Body of pancreas (tissue), 4 donors: ENCODE data around the gene KIAA2012.

Experiments
- POLR2A ChIP-seq, 3 donors: fragments of 450-650 bp; IDR thresholded peaks; one replicate each; pipeline ENCODE4 v1.6.1; 2016; ENCODE audit warnings: antibody characterized with exemption in 3 of 3, mild to moderate bottlenecking in 2 of 3
- TF ChIP-seq, protein P1 (sequence below), 7 experiments: fragments of 450-650 bp in 4 of 7; fragments of 200-600 bp in 3 of 7; sonication (generic) in 3 of 7; IDR thresholded peaks; one replicate each; pipeline ENCODE4 v1.5.1; 2016 to 2019; ENCODE audit warnings: antibody characterized with exemption in 7 of 7

DNA sequence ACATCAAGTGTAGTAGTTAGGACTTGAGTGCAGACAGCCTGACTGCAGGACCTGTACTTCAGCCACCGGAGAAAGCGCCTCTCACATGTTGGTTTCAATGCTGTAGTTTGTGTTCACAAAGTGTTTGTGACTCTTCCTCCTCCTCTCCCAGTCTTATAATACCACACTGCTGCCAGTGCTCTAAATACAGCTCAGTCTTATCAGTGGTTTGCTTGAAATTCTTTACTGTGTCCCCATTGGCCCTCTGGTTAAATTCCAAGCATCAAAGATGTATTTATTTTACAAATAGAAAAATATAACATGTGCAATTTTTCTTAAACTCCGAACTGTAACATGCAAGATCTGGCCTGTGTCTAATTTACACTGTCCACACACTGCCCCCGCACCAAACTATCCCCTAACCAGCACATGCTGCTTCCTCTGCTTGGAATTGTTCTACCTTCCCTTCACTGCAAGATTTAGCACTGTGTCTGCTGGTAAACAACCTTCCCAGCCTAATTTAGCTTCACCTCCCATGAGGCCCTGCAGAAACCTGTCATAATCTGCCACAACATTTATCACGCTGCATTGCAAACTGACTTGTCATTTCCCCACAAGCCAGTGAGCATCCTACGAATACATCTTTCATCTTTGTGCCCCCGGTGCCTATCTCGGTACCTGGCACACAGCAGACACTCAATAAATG, 88.2 kb downstream of the KIAA2012 start:
- no peak for TF ChIP-seq POLR2A (IDR thresholded peaks at IDR 0.05)
- TF ChIP-seq, protein P1, sequence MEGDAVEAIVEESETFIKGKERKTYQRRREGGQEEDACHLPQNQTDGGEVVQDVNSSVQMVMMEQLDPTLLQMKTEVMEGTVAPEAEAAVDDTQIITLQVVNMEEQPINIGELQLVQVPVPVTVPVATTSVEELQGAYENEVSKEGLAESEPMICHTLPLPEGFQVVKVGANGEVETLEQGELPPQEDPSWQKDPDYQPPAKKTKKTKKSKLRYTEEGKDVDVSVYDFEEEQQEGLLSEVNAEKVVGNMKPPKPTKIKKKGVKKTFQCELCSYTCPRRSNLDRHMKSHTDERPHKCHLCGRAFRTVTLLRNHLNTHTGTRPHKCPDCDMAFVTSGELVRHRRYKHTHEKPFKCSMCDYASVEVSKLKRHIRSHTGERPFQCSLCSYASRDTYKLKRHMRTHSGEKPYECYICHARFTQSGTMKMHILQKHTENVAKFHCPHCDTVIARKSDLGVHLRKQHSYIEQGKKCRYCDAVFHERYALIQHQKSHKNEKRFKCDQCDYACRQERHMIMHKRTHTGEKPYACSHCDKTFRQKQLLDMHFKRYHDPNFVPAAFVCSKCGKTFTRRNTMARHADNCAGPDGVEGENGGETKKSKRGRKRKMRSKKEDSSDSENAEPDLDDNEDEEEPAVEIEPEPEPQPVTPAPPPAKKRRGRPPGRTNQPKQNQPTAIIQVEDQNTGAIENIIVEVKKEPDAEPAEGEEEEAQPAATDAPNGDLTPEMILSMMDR (IDR thresholded peaks at IDR 0.05), result no peak
